Cardiac septum (tissue), 1 donor: ENCODE results near the gene CBFA2T2. TPM values are rescaled to one million over a fixed set of nuclear protein-coding genes. Genes with fewer than 3 reads are reported as not detected.

Experiments
- DNase-seq: peaks from one replicate; pipeline ENCODE4 v3.0.0-alpha.2; 2020; ENCODE audit warnings: low spot score
- intact Hi-C: fragments of 100-400 bp; cut with DNase I; formaldehyde crosslinking; loops from one replicate; pipeline ENCODE4 v1.14.0; 2022
- total RNA-seq: library from RNA; stranded (reverse); fragmentation: NEBNext Ultra II Directional; extraction: Animal tissue kit (Norgen Biotek cat#: 25700); gene quantifications from one replicate; pipeline ENCODE4 v1.2.1, GENCODE V29; 2021
- donor health status: DM: no; HTN: no; CAD: no.

Gene CBFA2T2
- total RNA-seq, 1 donor from 2014 or later = 11.2 TPM

GRCh38 chr20:33669873-33670640 lies 180.2 kb downstream of the CBFA2T2 start:
- DNase-seq = no peak
- intact Hi-C loops = no loop called here

- intact Hi-C loops = no loop called here
- no peak for DNase-seq
These were observed 181.0 kb downstream of the CBFA2T2 start for GRCh38 chr20:33670715-33671499.

GRCh38 chr20:33671573-33672288 lies 181.8 kb downstream of the CBFA2T2 start:
- intact Hi-C loops = no loop called here
- DNase-seq = no peak

- intact Hi-C loops = no loop called here
- DNase-seq = no peak
These were observed 182.7 kb downstream of the CBFA2T2 start for GRCh38 chr20:33672426-33673113.

GRCh38 chr20:33673114-33673409 lies 183.2 kb downstream of the CBFA2T2 start:
- intact Hi-C loops = no loop called here
- no peak for DNase-seq

GRCh38 chr20:33673410-33674293 lies 183.8 kb downstream of the CBFA2T2 start:
- intact Hi-C loops = loop anchor here (2.0 kb wide), 1 partner anchor 59 kb away; no protein-coding TSS in a partner anchor

GRCh38 chr20:33674294-33675135 lies 184.6 kb downstream of the CBFA2T2 start, which contains the start of gene NECAB3:
NECAB3 (minus strand) TSS chr20:33674428; CDS start chr20:33674352, 76 bp downstream.
- peak; percentile 91 for DNase-seq
- intact Hi-C loops = loop anchor here (2.0 kb wide), 1 partner anchor 58 kb away; no protein-coding TSS in a partner anchor

More at GRCh38 chr20:33673410-33674293, 183.8 kb downstream of the CBFA2T2 start:
- DNase-seq = no peak

GRCh38 chr20:33675136-33675959 lies 185.5 kb downstream of the CBFA2T2 start:
- intact Hi-C loops = loop anchor here (2.0 kb wide), 1 partner anchor 57 kb away; no protein-coding TSS in a partner anchor
- no peak for DNase-seq

GRCh38 chr20:33676121-33676520 lies 186.2 kb downstream of the CBFA2T2 start:
- no peak for DNase-seq
- intact Hi-C loops = no loop called here

- no peak for DNase-seq
- intact Hi-C loops = no loop called here
These were observed 187.1 kb downstream of the CBFA2T2 start for GRCh38 chr20:33676652-33677645.

GRCh38 chr20:33677991-33678702 lies 188.3 kb downstream of the CBFA2T2 start:
- no peak for DNase-seq

GRCh38 chr20:33679758-33680485 lies 190.0 kb downstream of the CBFA2T2 start:
- intact Hi-C loops = loop anchor here (10.0 kb wide), 1 partner anchor 315 kb away; the partner anchor contains the start of gene RALY
- no peak for DNase-seq

More at GRCh38 chr20:33677991-33678702, 188.3 kb downstream of the CBFA2T2 start:
- intact Hi-C loops = no loop called here

- intact Hi-C loops = loop anchor here (10.0 kb wide), 1 partner anchor 314 kb away; the partner anchor contains the start of gene RALY
- DNase-seq = no peak
These were observed 190.8 kb downstream of the CBFA2T2 start for GRCh38 chr20:33680686-33681085.

GRCh38 chr20:33681288-33681687 lies 191.4 kb downstream of the CBFA2T2 start:
- DNase-seq = no peak
- intact Hi-C loops = loop anchor here (10.0 kb wide), 1 partner anchor 314 kb away; the partner anchor contains the start of gene RALY
